NCI-H146 treated with DMSO at 0.1 percent for 48 hours (cell line): Measurements from ENCODE around the gene C16orf95.
A peak's percentile ranks its signal among the peaks of the same experiment; 100 is the strongest.
"Not testable (repeated sequence)": the region's sequence is repeated elsewhere in the genome, so short reads cannot be mapped to it uniquely, and the experiment has no call there.

ENCODE experiments used
- DNase-seq: peaks from one replicate; lab custom pipeline; 2025; ENCODE audit not compliant: unreplicated experiment; lab: John Stamatoyannopoulos, UW

The C16orf95 gene, protein sequence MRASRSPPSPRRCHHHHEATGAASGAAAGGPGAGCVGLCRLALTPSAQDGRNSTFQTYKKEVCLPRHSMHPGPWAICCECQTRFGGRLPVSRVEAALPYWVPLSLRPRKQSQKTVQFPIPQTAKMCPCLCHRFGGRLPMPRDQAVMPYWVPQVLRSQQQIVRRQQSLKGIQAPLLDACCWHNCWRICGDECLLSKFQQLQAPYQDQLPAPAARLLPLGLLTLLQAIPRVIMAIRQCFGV

DNA sequence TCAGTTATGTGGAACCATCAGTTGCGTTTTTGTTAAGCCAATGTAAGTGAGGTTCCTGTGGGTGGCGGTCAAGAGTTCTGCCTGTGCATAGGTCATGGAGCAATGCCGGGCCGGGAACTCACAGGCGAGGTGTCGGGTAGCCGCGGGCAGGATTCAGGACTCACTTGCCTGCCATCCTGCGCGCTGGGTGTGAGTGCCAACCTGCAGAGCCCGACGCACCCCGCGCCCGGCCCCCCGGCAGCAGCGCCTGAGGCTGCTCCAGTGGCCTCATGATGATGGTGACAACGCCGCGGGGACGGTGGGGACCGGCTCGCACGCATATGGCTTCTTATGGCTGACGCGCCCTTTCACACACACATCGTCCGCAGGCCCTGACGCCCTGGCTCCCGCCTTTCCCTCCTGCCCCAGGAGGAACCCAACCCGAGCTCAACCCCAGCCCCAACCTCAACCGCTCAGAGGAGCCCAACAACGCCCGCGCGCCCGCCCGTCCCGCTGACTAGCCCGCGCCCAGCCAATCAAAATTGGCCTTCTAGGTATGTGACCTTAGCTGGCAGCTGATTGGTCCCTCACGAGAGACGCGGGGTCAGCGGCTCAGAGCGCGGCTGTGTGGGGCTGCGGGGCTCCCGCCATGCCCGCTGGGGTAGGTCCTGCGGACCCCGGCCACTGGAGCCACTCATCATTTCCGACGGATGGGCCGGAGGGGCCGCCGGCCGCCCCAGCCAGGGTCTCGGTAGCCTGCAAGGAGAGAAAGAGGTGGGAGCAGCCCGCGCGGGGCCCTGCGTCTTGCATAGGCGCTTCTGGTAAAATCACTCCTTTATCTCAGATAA lies at the start of gene C16orf95:
Gene C16orf95, minus strand, starts transcription at position 470 of the 827 bp plus-strand sequence. Its CDS starts 150 bp downstream, at position 320.
- peak; percentile 75 for DNase-seq

DNA sequence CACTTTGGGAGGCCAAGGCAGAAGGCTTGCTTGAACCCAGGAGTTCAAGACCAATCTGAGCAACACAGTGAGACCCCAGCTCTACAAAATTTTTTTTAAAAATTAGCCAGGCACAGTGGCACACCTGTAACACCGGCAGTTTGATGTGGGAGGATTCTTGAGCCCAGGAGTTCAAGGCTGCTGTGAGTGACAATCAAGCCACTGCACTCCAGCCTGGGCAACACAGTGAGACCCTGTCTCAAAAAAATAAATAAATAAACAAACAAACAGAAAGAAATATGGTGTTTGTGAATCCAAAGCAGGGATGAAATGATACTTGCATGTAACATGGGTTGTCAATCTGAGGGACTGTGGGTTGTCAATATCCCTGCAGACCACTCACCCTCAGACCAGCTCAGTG lies 49.7 kb upstream of the C16orf95 start:
- DNase-seq: no peak

DNA sequence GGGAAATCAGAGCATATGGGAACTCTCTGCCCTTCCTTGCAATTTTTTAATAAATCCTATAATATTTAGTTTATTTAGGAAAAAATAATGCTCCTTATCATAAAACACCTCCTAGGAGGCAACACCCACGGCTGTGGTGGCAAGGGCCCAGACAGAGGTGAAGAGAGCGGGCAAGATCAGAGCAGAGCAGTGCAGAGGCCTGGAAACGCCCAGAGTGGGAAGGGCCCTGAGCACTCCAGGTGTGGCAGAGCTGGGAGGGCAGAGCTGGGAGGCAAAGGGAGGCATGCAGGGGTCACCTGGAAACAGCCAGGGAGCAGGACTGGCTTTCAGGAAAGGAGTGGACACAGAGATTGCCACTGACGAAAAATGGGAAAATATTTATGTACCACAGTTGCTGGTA lies 49.1 kb upstream of the C16orf95 start:
- no peak for DNase-seq

DNA sequence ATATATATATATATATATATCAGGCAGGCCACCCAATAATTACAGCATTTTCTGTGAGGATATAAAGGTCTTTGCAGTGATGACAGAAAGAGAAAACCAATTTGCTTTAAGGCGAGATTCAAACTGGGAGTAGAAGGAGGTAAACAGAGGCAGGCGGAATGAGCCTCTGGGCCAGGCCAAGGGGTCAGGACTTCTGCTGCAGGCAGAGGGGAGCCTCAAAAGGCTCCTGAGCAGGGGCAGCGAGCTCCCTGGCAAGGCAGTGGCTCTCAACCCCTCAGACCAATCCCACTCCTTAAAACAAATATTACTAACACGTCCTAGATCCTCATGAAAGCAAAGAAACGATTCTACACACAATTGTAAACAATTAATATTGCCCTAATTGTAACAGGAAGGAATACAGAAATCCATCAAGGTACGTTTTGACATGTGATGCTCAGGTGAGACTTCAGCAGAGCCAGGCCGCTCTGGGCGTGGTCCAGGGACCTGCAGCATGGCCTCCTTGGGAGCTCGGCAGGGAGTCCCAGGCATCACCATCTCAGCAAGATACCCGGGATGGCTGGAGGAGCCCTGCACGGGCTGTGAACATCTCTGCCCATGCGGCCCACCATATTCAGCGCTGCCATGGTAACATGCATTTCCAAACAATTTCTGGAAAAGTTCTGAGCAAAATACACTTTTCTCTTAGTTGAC lies 48.0 kb upstream of the C16orf95 start:
- DNase-seq: no peak

DNA sequence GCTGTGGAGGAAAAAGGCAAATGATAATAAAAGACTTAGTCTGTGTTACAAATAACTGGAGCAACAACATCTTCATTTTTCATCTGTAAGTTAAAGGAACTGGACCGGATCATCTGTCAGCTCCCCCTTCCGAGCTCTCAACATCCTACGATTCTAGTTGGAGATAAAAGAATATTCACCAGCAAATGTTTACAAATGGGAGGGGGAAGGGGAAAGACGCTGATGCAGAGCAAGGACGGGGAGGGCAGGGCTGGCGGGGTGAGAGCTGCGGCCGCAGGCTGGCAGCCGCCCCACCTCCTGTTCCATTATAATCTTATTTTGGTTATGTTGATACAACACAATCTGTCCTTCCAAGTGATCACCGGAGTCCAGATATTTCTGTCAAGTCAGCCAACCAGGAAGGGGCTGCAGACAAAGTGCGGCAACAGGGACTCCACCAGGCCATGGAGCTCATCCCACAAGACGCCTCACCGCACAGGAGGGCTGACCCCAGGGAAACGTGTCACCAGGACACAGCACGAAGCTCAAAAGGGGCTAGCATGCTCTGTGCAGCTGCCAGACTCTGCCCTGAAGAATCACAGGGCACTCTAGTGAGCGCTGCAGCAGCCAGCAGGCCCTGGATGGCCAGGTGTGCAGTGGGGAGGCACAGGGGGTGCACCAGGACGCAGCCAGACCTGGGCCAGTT lies 46.7 kb upstream of the C16orf95 start:
- no peak for DNase-seq

DNA sequence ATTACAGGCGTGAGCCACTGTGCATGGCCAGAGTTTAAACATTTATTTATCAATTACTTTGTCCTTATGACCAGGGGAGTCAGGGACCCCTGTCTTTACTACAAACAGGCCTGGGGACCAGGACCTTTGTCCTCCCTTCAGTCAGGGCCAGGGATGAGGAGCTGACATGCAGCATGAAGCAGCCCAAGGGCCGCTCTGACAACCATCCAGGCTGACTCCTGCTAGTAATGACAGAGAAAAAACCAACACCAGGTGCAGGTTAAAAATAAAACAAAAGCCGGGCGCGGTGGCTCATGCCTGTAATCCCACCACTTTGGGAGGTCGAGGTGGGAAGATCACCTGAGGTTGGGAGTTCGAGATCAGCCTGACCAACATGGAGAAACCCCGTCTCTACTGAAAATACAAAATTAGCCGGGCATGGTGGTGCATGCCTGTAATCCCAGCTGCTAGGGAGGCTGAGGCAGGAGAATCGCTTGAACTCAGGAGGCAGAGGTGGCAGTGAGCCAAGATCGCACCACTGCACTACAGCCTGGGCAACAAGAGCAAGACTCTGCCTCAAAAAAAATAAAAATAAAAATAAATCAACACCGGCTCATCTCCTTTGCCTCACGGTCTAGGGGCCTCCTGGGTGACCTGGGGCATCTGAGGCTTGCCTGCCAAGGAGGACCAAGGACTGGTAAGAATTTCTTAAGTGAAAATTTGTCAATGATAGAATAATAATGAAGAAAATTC lies 45.8 kb upstream of the C16orf95 start:
- DNase-seq: not testable (repeated sequence)

DNA sequence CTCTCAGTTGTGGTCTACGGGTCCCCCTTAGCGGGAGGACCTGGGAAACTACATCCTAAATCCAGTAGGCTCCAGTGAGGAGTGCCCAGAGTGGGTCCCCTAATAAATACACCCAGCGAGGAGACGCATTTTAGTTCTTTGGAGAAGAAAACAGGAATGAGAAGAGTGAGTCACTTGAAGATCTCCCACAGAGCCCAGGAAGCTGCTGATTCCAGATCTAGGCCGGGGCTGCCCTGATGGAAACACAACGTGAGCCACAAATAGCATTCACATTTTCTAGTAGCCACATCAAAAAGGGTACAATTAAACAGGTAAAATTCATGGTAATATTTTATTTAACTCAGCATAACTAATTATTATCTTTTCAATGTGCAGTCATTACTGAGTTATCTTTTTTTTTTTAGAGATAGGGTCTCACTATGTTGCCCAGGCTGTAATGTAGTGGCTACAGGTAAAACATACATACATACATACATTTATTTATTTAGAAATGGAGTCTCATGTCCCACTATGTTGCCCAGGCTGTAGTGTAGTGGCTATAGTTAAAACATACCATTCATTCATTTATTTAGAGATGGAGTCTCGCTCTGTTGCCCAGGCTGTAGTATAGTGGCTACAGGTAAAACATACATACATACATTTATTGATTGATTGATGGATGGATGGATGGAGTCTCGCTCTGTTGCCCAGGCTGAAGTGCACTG lies 44.9 kb upstream of the C16orf95 start:
- DNase-seq: no peak

DNA sequence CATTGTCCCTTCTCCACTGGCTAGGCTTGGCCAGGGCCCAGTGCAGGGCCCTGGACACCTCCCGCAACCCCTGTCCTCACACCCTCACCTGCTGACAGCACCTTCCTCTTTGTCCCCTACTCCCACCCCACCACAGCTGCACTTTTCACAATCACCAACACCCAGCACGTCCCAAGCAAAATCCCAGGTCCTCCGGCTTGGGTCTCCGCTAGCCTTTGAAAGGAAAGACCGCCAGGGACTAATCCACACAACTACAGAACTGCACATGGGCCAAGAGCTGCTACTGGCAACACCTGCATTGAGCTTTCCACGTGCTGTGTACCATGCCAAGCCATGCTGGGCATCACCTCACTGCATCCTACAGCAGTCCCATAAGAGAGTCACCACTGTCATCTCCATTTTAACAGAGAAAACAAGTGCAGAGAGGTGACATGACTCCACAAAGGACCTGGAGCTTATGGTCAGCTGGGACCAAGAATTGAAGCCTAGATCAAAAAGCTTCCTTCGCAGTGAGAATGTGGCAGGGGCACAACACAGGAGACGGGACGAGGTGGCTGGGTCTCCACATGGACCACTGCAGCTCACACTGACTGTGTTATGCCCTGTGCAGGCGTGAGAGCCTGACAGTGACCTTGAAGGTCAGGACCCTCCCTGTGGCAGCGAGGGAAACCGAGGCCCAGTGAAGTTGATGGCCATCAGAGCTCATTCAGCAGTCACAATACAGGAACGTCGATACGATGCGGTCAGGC lies 43.8 kb upstream of the C16orf95 start:
- DNase-seq: no peak

DNA sequence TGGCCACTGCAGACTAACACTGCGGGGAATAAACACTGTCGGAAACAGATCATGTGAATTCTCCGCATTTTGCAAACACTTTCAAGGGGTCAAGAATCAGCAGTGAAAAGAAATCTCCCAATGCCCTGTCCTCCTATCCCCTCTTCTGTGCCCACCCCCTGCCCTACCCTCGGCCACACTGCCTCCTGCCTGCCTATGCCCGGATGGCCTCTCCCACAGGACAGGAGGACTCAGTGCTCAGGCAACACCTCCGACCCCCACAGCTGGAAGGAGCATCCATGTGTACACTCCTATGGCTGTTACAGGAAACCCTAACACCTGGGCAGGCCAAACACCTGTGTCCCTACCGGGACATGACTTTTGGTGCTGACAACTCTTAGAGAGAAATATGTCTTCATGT lies 41.9 kb upstream of the C16orf95 start:
- DNase-seq: no peak

DNA sequence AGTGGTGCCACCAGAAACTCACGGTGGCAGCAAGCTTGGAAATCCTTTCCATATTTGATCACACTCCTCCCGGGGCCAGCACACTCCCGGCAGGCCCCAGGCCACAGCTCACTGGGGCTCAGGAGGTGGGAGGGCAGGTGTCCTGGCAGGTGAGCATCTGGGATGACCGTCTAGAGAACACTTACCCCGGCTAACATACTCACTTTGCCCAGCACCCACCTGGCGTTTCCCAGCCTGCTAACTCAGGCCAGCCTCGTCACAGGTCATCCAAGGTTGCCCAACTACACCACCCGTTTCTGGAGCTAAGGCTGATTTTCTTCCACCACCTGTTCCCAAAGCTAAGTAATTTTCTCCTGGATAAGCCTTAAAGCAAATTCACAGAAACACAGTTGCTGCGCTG lies 41.5 kb upstream of the C16orf95 start:
- DNase-seq: no peak

DNA sequence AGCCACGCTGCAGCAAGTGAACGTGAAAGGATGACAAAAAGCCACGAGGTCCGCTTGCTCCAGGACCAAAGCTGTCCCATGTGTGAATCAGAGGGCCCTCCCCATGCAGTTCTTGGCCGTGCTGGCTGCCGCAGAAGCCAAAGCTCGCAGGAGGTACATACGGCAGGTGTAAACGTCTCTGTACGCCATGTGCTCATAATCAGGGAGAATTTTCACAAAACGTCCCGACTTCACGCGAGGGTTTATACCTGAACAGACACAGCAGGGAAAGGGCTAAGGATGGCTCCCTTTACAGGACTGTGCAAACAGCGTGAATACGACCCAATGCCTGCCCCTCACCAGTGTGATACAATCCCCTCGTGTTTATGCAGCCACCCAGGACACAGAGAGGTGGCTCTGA lies 41.1 kb upstream of the C16orf95 start:
- no peak for DNase-seq

DNA sequence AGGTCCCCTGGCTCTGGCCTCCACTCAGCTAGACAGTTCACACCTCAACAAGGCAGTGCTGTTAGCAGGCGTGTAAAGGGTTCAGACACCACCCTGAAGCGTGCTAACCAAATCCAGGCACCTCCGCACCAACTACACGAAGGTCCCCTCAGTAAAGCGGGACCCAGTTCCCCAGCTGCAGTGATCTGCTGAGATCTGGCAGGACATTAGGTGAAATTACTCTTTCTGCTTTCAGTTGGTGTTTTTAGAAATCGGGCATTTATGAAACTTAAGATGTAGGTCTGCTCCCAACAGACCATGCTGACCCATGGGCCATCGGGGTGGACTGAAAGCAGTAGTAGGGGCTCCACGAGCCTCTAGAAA lies 39.3 kb upstream of the C16orf95 start:
- DNase-seq: no peak

DNA sequence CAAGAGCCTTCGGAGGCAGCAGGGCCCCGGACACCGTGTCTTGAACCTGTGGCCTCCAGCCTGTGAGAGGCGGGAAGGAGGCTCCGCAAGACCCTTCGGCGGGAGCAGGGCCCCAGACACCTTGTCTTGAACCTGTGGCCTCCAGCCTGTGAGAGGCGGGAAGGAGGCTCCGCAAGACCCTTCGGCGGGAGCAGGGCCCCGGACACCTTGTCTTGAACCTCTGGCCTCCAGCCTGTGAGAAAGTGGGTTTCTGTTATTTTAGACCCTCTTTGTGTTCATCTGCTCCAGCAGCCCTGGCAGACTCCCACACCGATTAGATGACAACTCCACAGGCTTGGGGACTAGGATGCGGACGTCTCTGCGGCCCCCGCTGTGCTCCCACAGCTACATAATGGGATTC lies 36.4 kb upstream of the C16orf95 start:
- DNase-seq: no peak

DNA sequence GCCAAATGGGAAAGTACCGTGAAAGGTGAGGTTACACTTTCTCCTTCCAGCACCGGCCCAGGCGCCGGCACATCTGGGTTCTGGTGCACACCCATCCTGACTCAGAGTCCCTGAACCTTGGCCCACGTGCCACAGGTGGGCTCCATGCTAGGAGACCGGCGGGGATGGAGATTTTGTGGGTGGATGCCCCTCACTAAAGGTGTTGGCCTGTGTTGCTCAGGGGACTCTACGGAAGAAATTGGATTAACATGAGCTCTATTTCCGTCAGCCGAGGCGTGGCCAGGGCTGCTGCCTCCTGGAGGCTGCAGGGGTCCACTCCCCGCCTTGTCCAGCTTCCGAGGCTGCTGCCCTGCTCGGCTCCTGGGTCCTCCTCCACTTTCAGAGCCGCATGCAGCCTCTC lies 35.6 kb upstream of the C16orf95 start:
- no peak for DNase-seq

DNA sequence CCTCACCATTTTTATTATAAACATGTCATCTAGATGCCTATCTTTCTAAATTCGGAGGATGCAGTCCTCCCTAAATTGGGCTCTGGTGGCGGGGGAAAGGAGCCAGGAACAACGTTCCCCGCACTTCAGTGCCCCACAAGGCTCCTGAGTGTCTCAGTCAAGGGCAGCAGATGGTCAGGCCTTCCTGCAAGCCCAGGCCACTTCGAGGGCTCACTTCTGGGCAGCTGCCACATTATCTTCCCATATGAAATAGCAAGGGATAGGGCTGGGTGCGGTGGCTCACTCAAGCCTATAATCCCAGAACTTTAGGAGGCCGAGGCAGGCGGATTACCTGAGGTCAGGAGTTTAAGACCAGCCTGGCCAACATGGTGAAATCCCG lies 34.1 kb upstream of the C16orf95 start:
- no peak for DNase-seq

DNA sequence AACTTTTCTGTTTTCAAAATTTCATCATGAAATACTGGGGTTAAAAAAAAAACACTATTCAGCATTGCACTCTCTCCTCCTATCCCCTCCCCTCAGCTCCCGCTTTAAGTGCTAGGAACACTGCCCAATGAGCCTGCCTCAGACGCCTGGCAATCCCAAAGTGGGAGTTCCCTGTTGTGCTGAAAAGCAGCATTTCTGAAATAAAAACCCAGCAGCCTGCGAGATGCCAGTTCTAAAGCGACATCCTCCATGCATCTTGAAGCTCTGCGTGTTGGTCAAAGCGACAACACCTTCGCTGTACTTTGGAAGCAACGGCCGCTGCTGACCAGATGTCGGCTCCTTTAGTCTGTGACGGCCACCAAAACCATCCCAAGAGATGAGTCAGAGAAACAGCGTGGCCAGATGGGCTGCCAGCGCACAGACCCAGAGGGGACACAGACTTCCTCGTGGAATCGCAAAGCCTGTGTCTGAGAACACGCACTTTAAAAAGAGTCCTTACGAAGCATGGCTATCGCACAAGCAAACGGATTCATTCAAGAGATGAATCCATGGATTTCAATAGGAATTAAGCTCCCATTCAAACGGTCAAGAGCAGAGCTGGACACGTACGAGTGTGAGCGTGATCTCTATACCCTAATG lies 33.6 kb upstream of the C16orf95 start:
- no peak for DNase-seq

DNA sequence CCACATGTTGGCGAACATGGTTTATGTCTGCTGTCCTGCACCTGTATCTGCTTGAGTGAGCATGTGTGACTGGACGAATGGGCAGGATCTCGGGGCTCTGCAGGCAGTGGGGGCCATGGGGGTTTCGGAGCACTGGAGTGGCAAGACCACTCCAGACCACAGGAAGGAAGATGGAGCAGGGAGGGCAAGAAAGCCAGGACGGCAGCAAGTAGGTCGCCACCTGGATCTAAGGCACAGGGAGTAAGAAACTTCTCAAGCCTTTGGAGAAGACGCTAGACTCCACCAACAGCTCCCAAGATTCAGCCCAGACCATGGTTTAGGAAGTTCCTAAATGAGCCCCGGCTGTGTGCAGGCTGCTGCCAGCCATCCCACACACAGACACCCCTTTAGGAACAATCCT lies 32.8 kb upstream of the C16orf95 start:
- DNase-seq: no peak

DNA sequence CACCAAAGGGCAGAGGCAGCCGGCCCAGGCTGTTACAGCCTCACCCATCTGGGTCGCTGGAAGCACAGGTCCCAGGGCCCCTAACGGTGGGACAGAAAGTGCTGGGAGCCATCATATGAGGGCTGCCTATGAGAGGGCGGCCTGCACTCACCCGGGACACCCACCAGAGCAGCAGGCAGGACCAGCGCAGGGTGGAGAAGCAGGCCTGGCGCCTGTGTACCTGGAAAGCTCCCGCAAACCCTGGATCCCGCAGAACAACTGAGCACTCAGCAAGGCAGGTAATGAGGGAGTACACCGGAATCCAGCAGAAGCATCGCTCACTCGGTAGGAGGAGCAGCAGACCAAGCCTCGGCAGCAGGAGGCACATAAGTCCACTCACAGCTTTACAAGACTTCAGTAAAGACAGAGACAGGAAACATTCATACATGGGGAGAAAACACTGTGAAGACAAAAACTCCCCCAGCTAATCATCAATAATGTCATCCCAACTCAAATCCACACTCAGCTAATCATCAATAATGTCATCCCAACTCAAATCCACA lies 31.5 kb upstream of the C16orf95 start:
- DNase-seq: no peak
